Keratinocyte (primary cell): ENCODE data around the gene ELOB. TPM values are rescaled to one million over a fixed set of nuclear protein-coding genes. Genes with fewer than 3 reads are reported as not detected.

Source experiments
- DNase-seq: peaks from one replicate; pipeline ENCODE4 v3.0.0-alpha.2; 2011; ENCODE audit warnings: low read depth, missing footprints, low spot score
- FAIRE-seq: peaks from 2 replicates; lab custom pipeline; 2011; peaks lifted over from hg19 to GRCh38; lab: Jason Lieb, UNC
- H2AFZ ChIP-seq: 2 replicates; pipeline ENCODE4 v1.6.0; 2012; ENCODE audit warnings: low read length, control low read depth, inconsistent platforms; ENCODE audit not compliant: control insufficient read depth
- H3K27ac ChIP-seq: 2 replicates; pipeline ENCODE4 v1.5.1; 2011; ENCODE audit warnings: low read length; ENCODE audit not compliant: control insufficient read depth, insufficient read depth
- H3K27me3 ChIP-seq: 3 replicates; pipeline ENCODE4 v1.6.0; 2011; ENCODE audit warnings: low read length; ENCODE audit not compliant: control insufficient read depth, insufficient read depth; ENCODE audit errors: extremely low read depth
- H3K36me3 ChIP-seq, 2 experiments: 2 replicates in 1 of 2; 3 replicates in 1 of 2; pipeline ENCODE4 v1.5.1; 2011; ENCODE audit warnings: low read length in 2 of 2, mild to moderate bottlenecking in 1 of 2; ENCODE audit not compliant: control insufficient read depth in 2 of 2, insufficient read depth in 2 of 2; ENCODE audit errors: extremely low read depth in 1 of 2
- H3K4me1 ChIP-seq: 3 replicates; pipeline ENCODE4 v1.5.1; 2011; ENCODE audit warnings: low read length; ENCODE audit not compliant: control insufficient read depth, insufficient read depth; ENCODE audit errors: extremely low read depth
- H3K4me2 ChIP-seq: 3 replicates; pipeline ENCODE4 v1.6.0; 2011; ENCODE audit warnings: low read depth, low read length; ENCODE audit not compliant: control insufficient read depth, insufficient read depth; ENCODE audit errors: extremely low read depth
- H3K4me3 ChIP-seq, 3 experiments: fragments of 200-600 bp in 1 of 3; sonication (generic) in 1 of 3; 2 replicates in 2 of 3; 3 replicates in 1 of 3; pipeline ENCODE4 v1.5.1; 2011 to 2016; ENCODE audit warnings: low read length in 3 of 3, mild to moderate bottlenecking in 3 of 3, control low read depth in 2 of 3, inconsistent platforms in 1 of 3, low read depth in 1 of 3, mixed read lengths in 1 of 3, mixed run types in 1 of 3, moderate library complexity in 1 of 3; ENCODE audit not compliant: control insufficient read depth in 2 of 3, insufficient read depth in 2 of 3; ENCODE audit errors: extremely low read depth in 1 of 3
- H3K79me2 ChIP-seq: 2 replicates; pipeline ENCODE4 v1.6.0; 2012; ENCODE audit warnings: low read length; ENCODE audit not compliant: control insufficient read depth, insufficient read depth
- H3K9ac ChIP-seq: 3 replicates; pipeline ENCODE4 v1.6.0; 2011; ENCODE audit warnings: low read length; ENCODE audit not compliant: control insufficient read depth, insufficient read depth; ENCODE audit errors: extremely low read depth
- H3K9me1 ChIP-seq: 3 replicates; pipeline ENCODE4 v1.6.0; 2011; ENCODE audit warnings: low read length; ENCODE audit not compliant: control insufficient read depth, insufficient read depth; ENCODE audit errors: extremely low read depth
- H3K9me3 ChIP-seq: 2 replicates; pipeline ENCODE4 v1.5.1; 2012; ENCODE audit warnings: low read depth, low read length; ENCODE audit not compliant: control insufficient read depth
- H4K20me1 ChIP-seq: 3 replicates; pipeline ENCODE4 v1.6.0; 2011; ENCODE audit warnings: low read length; ENCODE audit not compliant: control insufficient read depth, insufficient read depth; ENCODE audit errors: extremely low read depth
- EZH2 ChIP-seq: IDR thresholded peaks from one replicate; pipeline ENCODE4 v1.6.1; 2012; ENCODE audit warnings: inconsistent platforms, mild to moderate bottlenecking, low read length, moderate library complexity
- dilution Hi-C: fragments of 300-500 bp; cut with MboI; formaldehyde crosslinking; loops from one replicate; pipeline ENCODE4 v1.7.0; 2020; ENCODE audit warnings: low sequenced_read_pairs; ENCODE audit not compliant: extremely low pct_ligation_motif_present
- polyA plus RNA-seq, 5 experiments: library from polyadenylated mRNA; depleted of rRNA in 3 of 5; stranded (reverse) in 3 of 5; stranded (forward) in 1 of 5; unstranded in 1 of 5; fragments of >200 nt; gene quantifications; 1 replicate in 1 of 5; 2 replicates in 3 of 5; 3 replicates in 1 of 5; pipeline versions ENCODE4 v1.2.1 to v1.2.3, GENCODE V29; 2011 to 2012; ENCODE audit warnings: missing spikeins in 2 of 5, low read depth in 1 of 5, low replicate concordance in 1 of 5
- TF ChIP-seq, protein P1 (sequence below), 3 experiments: IDR thresholded peaks in 1 of 3; conservative IDR thresholded peaks in 1 of 3; optimal IDR thresholded peaks in 1 of 3; 2 replicates in 2 of 3; 3 replicates in 1 of 3; pipeline versions ENCODE3 to v1.5.1; 2011; ENCODE audit warnings: low read length in 3 of 3, mild to moderate bottlenecking in 3 of 3, moderate library complexity in 2 of 3, control low read depth in 1 of 3, inconsistent platforms in 1 of 3; ENCODE audit not compliant: insufficient read depth in 2 of 3; ENCODE audit errors: extremely low read depth in 1 of 3

ELOB gene
- polyA plus RNA-seq, 1 donor (not counting 4 experiments of a cell fraction or from before 2014, with no cell fraction given), result 235 TPM

DNA sequence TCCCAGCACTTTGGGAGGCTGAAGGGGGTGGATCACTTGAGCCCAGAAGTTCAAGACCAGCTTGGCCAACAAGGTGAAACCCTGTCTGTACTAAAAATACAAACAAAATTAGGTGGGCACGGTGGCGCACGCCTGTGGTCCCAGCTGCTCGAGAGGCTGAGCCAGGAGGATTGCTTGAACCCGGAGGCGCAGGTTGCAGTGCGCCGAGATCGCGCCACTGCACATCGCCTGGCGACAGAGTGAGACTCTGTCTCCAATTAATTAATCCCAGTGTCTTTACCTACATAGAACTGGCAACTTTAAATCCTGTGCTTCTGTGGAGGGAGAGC lies 1.5 kb upstream of the ELOB start:
- Histone ChIP-seq H3K9me1 (no peaks in the 10 kb centered on the region), H3K4me2 (peak overlapping the region; percentile 100), H2AFZ (no peak overlapping the region), H3K9me3 (no peaks in the 10 kb centered on the region), H4K20me1 (no peaks in the 10 kb centered on the region), H3K27me3 (no peaks in the 10 kb centered on the region), H3K4me3 (peak overlapping the region in 2 of 3 experiments; percentile 81 to 82), H3K79me2 (peaks cover 28% of the 10 kb centered on the region), H3K9ac (no peak overlapping the region), H3K36me3 (peaks cover 9 to 11% of the 10 kb centered on the region in 2 experiments), H3K27ac (peak overlapping the region; percentile 96), H3K4me1 (peaks cover 16% of the 10 kb centered on the region)
- DNase-seq, result no peak
- no peak for TF ChIP-seq EZH2
- dilution Hi-C loops, result no loop called here
- no peak for FAIRE-seq

DNA sequence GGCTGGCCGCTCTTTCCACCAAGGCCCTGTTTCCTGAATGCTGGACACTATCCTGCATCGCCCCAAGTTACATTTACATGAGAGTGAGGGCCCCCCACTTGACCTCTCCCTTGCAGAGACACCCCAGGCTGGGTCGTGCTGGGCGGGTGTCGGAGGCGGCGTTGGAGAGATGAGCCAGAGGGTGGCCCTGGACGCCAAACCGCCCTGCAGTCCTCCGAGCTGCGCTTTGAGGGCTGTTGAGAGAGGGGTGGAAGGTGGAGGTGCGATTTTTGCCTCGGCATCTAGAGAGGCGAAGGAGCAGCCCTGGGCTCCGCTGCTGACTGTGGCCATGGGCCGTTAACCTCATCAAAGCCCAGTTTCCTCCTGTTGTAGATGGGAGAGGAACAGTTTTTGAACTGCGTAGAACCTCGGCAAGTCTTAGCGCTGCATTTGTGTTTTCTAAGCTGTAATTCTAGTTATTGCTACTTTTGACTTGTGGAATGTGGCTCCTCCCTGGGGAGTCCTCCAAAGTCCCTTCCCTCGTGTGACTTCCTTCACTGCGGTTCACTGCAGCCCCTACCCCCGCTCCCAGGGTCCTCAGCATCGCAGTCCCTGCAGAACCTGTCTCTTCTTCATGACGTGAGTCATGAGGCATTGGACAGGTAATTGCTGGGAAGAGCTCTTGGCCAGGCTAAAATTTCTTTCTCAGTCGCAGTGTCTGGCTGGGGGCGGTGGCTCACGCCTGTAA lies 986 bp upstream of the ELOB start:
- H2AFZ ChIP-seq, result peak overlapping the region; percentile 39
- dilution Hi-C loops, result no loop called here
- no peaks in the 10 kb centered on the region for H3K9me1 ChIP-seq
- peak; percentile 17 for FAIRE-seq
- H3K79me2 ChIP-seq, result peaks cover 28% of the 10 kb centered on the region
- H3K27ac ChIP-seq, result peak overlapping the region; percentile 96
- H4K20me1 ChIP-seq, result no peaks in the 10 kb centered on the region
- H3K4me3 ChIP-seq, result peak overlapping the region; percentile 81 to 85 (median 82)
- no peaks in the 10 kb centered on the region for H3K27me3 ChIP-seq
- no peaks in the 10 kb centered on the region for H3K9me3 ChIP-seq
- H3K4me1 ChIP-seq, result peaks cover 16% of the 10 kb centered on the region
- no peak for DNase-seq
- H3K4me2 ChIP-seq, result peak overlapping the region; percentile 100
- H3K36me3 ChIP-seq, result peaks cover 12 to 13% of the 10 kb centered on the region in 2 experiments
- H3K9ac ChIP-seq, result peak overlapping the region; percentile 99
- TF ChIP-seq, protein P1, sequence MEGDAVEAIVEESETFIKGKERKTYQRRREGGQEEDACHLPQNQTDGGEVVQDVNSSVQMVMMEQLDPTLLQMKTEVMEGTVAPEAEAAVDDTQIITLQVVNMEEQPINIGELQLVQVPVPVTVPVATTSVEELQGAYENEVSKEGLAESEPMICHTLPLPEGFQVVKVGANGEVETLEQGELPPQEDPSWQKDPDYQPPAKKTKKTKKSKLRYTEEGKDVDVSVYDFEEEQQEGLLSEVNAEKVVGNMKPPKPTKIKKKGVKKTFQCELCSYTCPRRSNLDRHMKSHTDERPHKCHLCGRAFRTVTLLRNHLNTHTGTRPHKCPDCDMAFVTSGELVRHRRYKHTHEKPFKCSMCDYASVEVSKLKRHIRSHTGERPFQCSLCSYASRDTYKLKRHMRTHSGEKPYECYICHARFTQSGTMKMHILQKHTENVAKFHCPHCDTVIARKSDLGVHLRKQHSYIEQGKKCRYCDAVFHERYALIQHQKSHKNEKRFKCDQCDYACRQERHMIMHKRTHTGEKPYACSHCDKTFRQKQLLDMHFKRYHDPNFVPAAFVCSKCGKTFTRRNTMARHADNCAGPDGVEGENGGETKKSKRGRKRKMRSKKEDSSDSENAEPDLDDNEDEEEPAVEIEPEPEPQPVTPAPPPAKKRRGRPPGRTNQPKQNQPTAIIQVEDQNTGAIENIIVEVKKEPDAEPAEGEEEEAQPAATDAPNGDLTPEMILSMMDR (optimal IDR thresholded peaks at IDR 0.05 in 1 of 3, IDR thresholded peaks at IDR 0.05 in 1 of 3, conservative IDR thresholded peaks at IDR 0.05 in 1 of 3; ENCODE audit: extremely low read depth in 1 of 3, insufficient read depth in 2 of 3, low read length in 3 of 3), result no peak
- no peak for TF ChIP-seq EZH2
